Measurements from ENCODE around the gene USH2A.

- no peak for TF ChIP-seq CTCF (IDR thresholded peaks at IDR 0.05)
- no peak for TF ChIP-seq POLR2A (IDR thresholded peaks at IDR 0.05)
Observed at GRCh38 chr1:215637041-215637573, 786.1 kb downstream of the USH2A start.

Data from adrenal gland (tissue), 5 donors.